GM10266 (cell line): Measurements from ENCODE around the gene TMEM245.

Source experiments
- DNase-seq: peaks from one replicate; pipeline ENCODE4 v3.0.0; 2012; ENCODE audit errors: extremely low spot score
- TF ChIP-seq, protein P1 (sequence below): IDR thresholded peaks from 2 replicates; pipeline ENCODE4 v1.5.1; 2012; ENCODE audit warnings: mild to moderate bottlenecking, low read depth; ENCODE audit not compliant: control insufficient read depth, insufficient read depth; ENCODE audit errors: missing control alignments

TMEM245 gene

DNA sequence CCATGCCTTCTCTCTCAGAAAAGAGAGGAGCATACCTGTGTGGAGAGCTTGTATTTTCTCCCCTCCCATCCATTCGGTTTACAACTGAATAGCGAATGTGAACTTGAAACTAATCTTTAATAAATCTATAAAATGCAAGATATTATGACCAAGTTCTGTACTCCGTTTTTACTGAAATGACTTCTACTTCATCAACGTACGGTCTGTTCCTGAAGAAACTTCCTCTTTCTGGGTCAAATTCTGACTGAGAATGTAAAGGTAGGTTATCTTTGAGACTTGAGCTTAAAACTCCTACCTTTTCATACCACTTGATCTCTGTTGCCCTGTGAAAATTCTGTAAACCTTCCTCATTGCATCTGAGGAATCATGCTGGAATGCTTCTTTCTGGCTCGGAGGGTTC lies 102.3 kb downstream of the TMEM245 start:
- DNase-seq = peak; percentile 40
- TF ChIP-seq, protein P1, sequence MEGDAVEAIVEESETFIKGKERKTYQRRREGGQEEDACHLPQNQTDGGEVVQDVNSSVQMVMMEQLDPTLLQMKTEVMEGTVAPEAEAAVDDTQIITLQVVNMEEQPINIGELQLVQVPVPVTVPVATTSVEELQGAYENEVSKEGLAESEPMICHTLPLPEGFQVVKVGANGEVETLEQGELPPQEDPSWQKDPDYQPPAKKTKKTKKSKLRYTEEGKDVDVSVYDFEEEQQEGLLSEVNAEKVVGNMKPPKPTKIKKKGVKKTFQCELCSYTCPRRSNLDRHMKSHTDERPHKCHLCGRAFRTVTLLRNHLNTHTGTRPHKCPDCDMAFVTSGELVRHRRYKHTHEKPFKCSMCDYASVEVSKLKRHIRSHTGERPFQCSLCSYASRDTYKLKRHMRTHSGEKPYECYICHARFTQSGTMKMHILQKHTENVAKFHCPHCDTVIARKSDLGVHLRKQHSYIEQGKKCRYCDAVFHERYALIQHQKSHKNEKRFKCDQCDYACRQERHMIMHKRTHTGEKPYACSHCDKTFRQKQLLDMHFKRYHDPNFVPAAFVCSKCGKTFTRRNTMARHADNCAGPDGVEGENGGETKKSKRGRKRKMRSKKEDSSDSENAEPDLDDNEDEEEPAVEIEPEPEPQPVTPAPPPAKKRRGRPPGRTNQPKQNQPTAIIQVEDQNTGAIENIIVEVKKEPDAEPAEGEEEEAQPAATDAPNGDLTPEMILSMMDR = no peak

DNA sequence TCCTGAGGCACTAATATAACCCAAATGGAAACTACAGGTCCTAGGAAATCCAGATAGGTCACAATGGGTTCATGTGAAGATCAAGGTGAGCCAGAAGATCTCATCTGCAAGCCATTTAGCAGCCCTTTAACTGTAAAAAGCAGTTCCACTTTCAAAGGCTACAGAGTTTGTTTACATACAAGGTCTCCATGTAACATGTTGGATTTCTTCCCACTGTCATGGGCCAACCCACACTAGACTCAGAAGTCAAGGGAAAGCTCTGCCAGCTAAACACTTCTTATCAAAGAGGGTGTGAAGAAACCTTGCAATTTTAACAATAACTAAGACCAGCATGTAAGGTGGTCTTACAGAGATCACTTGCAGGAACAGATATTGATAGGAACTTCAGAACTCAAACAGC lies 102.7 kb downstream of the TMEM245 start:
- DNase-seq = no peak
- TF ChIP-seq, protein P1 = no peak

DNA sequence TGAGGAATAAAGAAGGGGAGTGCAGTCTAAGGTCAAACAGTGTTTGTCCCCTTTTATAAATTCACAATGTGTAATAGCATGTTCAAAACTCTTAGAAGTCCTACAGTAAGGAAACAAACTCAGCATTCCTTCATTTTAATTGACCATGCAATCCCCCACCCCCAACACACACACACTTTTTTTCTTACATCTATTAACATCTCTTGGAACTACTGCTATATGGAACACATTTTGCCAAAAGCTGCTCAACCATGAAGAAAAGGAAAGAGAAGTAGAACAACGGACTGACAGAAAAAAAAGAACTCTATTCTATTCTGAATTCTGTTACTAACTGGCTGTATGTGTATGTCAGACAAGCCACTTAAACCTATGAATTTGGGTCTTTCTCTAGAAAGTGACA lies 103.6 kb downstream of the TMEM245 start:
- DNase-seq = no peak
- TF ChIP-seq, protein P1 = no peak

DNA sequence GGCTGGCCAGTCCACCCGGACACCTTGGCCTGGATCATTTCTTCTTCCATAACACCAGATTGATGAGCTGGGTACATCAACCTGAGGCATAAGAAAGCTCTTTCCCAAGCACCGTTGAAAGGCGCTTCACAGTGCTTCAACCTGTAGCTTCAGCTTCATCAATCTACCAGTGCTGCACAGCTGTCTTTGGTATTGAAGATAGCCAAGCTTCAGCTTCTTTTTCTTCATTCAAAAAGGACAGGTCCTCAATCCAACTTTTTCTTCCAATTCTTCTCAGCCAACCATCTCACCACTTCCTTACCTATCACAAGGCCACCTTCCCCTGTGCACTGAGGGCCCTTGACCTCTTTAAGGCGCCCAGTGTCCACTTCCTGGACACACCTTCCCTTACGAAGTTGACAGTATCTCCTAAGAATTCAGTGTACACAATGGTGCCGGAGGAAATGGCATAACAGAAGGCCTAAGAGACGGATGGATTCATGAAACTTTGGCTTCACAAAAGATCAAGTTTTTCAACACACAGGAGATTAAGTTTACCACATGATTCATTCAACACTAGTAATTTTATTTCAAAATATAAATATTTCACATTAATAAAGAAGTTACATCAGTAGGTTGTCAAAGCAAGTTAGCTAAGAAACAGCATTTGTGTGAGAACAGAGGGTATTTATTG lies 105.0 kb downstream of the TMEM245 start:
- DNase-seq = no peak
- TF ChIP-seq, protein P1 = no peak

DNA sequence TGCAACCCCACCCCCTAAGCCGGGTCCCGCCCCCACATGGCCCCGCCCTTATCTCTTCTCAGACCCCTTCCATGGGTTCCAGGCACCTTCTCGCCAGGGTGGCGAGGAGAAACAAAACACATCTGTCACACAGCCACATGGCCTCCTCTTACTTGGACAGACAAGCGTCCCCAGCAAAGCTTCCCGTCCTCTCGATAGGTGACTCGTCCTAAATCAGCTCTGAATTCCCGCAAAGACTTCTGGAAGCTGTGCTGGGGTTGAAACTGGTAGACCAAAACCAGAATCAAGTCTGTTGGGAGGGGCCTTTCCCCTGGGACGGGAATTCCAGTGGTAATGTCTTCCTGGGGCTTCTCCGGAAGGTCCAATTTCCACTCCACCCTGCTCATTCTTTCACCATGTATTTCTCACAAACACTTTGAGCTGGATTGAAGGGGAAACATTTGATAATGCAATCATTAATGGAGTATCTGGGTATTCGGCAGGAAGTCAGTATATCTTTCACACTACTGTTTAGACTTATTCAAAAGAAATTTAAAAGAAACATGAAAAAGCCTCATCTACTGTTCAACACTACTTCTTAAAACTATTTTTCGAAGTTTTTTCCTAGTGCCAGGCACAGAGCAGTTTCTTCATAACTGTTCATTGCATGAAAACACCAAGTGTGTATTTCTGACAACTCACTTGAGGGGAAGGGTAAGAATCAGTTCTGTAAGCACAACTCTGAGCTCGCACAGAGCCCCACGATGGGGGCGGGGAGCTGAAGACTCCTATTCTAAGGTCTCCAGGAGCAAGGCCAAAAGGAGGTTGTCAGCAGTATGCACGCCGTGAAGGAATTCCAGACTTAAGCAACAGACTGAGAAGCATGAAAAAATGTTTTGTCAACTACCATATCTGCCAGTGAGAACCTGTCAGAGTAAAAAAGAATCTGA lies 105.8 kb downstream of the TMEM245 start:
- no peak for DNase-seq
- TF ChIP-seq, protein P1 = no peak

DNA sequence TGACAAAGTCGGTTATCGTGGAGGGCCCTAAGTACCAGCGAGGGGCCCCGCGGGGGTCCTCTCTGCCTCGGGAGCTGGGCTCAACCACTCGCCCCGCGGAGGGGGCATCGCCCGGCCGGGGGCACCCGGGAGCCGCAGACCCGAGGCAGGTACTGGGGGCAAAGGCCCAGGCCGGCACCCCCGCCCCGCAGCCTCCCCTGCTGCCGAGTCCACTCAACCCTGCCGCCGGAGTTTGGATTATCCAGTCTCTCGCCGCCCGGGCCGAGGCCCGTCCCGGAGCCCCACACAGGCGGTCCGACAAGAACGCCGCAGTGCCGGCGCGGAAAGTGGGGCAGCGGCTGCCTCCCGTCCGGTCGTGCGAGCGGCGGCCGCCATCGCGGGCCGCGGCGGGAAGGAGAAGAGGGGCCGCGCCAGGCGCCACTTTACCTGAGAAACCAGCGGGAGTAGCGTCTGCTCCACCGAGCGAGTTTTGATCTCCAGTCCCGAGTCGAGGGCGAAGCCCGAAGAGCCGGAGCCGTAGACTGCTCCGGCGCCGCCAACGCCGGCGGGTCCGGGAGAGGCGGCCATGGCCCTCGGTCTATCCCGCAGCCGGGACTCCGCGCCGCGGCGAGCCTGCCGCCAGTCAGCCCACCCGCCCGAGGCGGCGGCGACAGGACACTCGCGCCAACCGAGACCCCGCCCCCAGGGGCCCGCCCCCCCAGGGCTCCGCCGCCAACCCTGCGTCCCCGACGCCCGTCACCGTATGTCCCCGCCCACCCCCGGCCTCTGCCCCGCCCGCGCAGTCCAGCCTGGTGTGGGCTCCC lies 106.7 kb downstream of the TMEM245 start, which contains the start of gene CTNNAL1:
Gene CTNNAL1, minus strand, starts transcription at position 624 of the 803 bp plus-strand sequence. Its CDS starts 57 bp downstream, at position 567.
- DNase-seq = peak; percentile 96
- TF ChIP-seq, protein P1 = peak; percentile 6
